Heart right ventricle (tissue), 16 donors: Measurements from ENCODE around the gene DCHS2. TPM values are rescaled to one million over a fixed set of nuclear protein-coding genes. Genes with fewer than 3 reads are reported as not detected.

Experiments
- ATAC-seq, 8 donors: fragments of 200-7000 bp; cut with Tn5 transposase; one replicate each; pipeline ENCODE4 v1.9.1; 2020; ENCODE audit warnings: mild to moderate bottlenecking in 8 of 8, moderate library complexity in 8 of 8, moderate number of reproducible peaks in 1 of 8
- DNase-seq, 2 donors: peaks; one replicate each; pipeline ENCODE4 v3.0.0-alpha.2; 2020
- H3K27ac ChIP-seq, 10 donors: fragments of 200-600 bp; sonication (generic) in 2 of 10; one replicate each; pipeline versions ENCODE4 v1.5.0 to v1.8.0; 2020 to 2022; ENCODE audit warnings: mild to moderate bottlenecking in 3 of 10
- H3K27me3 ChIP-seq, 7 donors: fragments of 200-600 bp; one replicate each; pipeline ENCODE4 v1.8.0; 2021 to 2022; ENCODE audit warnings: mild to moderate bottlenecking in 2 of 7
- H3K36me3 ChIP-seq, 9 donors: fragments of 200-600 bp; sonication (generic) in 1 of 9; one replicate each; pipeline versions ENCODE4 v1.5.0 to v1.8.0; 2020 to 2022; ENCODE audit warnings: mild to moderate bottlenecking in 2 of 9
- H3K4me1 ChIP-seq, 9 donors: fragments of 200-600 bp; sonication (generic) in 1 of 9; one replicate each; pipeline versions ENCODE4 v1.5.0 to v1.8.0; 2020 to 2022; ENCODE audit warnings: mild to moderate bottlenecking in 4 of 9
- H3K4me3 ChIP-seq, 10 donors: fragments of 200-600 bp; sonication (generic) in 2 of 10; one replicate each; pipeline versions ENCODE4 v1.5.0 to v1.8.0; 2020 to 2022; ENCODE audit warnings: mild to moderate bottlenecking in 7 of 10, moderate library complexity in 2 of 10
- H3K9me3 ChIP-seq, 11 donors: fragments of 200-600 bp in 10 of 11; sonication (generic) in 2 of 11; one replicate each; pipeline versions ENCODE4 v1.5.0 to v1.8.0; 2013 to 2022; ENCODE audit warnings: mild to moderate bottlenecking in 2 of 11, control low read depth in 1 of 11, moderate library complexity in 1 of 11
- CTCF ChIP-seq, 9 donors: fragments of 200-600 bp; sonication (generic) in 2 of 9; IDR thresholded peaks; one replicate each; pipeline versions ENCODE4 v1.5.0 to v1.8.0; 2021 to 2022; ENCODE audit warnings: antibody characterized with exemption in 9 of 9, mild to moderate bottlenecking in 5 of 9, moderate library complexity in 1 of 9
- WGBS, 2 donors: extraction: QIAGEN DNeasy Blood & Tissue Kit; methylation state at CpG; one replicate each; pipeline ENCODE4 v1.1.7; 2013; ENCODE audit warnings: inconsistent platforms in 1 of 2; 5-methylcytosine and 5-hydroxymethylcytosine counted together
- intact Hi-C, 10 donors: fragments of 100-400 bp; cut with DNase I; formaldehyde crosslinking; loops; one replicate each; pipeline versions ENCODE4 v1.11.1 to v1.14.2; 2022
- polyA plus RNA-seq, 2 donors: library from polyadenylated mRNA; stranded (reverse); fragments of 200-250 nt; gene quantifications; one replicate each; pipeline ENCODE4 v1.2.3, GENCODE V29; 2013
- total RNA-seq, 10 donors: library from RNA; stranded (reverse); fragmentation: NEBNext Ultra II Directional in 3 of 10; extraction: Animal tissue kit (Norgen Biotek cat#: 25700) in 3 of 10; gene quantifications; one replicate each; pipeline versions ENCODE4 v1.2.1 to v1.2.4, GENCODE V29; 2021 to 2023
- donor health status: Arrhythmogenic right ventricular cardiomyopathy.
- donor health status: ischemic (EF 13 %, LVEDD 7.1; RV severe dilation, severe dysfunction).
- donor health status: healthy with polysubstance abuse.
- donor health status: DM: no; HTN: yes; CAD: no.
- donor health status: DM: no; HTN: no; CAD: no.
- donor health status: ischemic (EF 25% LVEDD 6.9; RV normal size, moderate dysfunction).
- donor health status: ischemic (EF 25% LVEDD 5.7; RV mildly dilated, moderate dysfunction).
- donor health status: healthy.
- donor health status: DM: yes; HTN: yes; CAD: no.
- donor health status: Ischemic cardiomyopathy.
- donor health status: ischemic (EF 35%, LVEDD 5.7; RV mildly dilated, moderate dysfunction).
- donor health status: nonischemic (EF 11% LVEDD 7.7; RV severe dilation, severe dysfunction).
- donor health status: DM: yes; HTN: yes; CAD: no.
- donor health status: PGD.
- donor health status: ischemic (EF 29% LVEDD 5.4; RV normal size, mild dysfunction).
- donor health status: nonischemic (EF 23%, LVEDD 6.1; RV moderate dilation, normal function).

Gene DCHS2
- total and polyA plus RNA-seq, 12 donors = under 0.01 to 0.14 (median 0.04) TPM; not detected in 7

GRCh38 chr4:154473497-154473896 is 18.1 kb downstream of the DCHS2 start:
- H3K4me1 ChIP-seq = no peaks in the 10 kb centered on the region
- intact Hi-C loops = no loop called here

GRCh38 chr4:154472858-154473257 is 18.7 kb downstream of the DCHS2 start:
- ATAC-seq (no peak), DNase-seq (no peak)
- no peak overlapping the region for H3K4me3 ChIP-seq
- WGBS, 2 donors = 76 to 92% methylated on average over 1 of the region's 1 CpG
- H3K27ac ChIP-seq = no peak overlapping the region
- H3K36me3 ChIP-seq = no peaks in the 10 kb centered on the region
- H3K27me3 ChIP-seq = peaks cover 0 to 8% (median 3%) of the 10 kb centered on the region in 7 donors
- no peaks in the 10 kb centered on the region for H3K9me3 ChIP-seq
- no peaks in the 10 kb centered on the region for H3K4me1 ChIP-seq
- no peak for TF ChIP-seq CTCF (IDR thresholded peaks at IDR 0.05)
- intact Hi-C loops = no loop called here

More at GRCh38 chr4:154473497-154473896, 18.1 kb downstream of the DCHS2 start:
- Histone ChIP-seq H3K4me3 (no peak overlapping the region), H3K9me3 (no peaks in the 10 kb centered on the region), H3K27me3 (peaks cover 0 to 8% (median 3%) of the 10 kb centered on the region in 7 donors), H3K27ac (no peak overlapping the region), H3K36me3 (no peaks in the 10 kb centered on the region)
- no peak for DNase-seq
- no peak for ATAC-seq
- no peak for TF ChIP-seq CTCF (IDR thresholded peaks at IDR 0.05)
- 74 to 76% methylated on average over 6 of the region's 6 CpGs for WGBS, 2 donors

GRCh38 chr4:154471526-154472331 is 19.9 kb downstream of the DCHS2 start:
- no peak for DNase-seq
- no peak for TF ChIP-seq CTCF (IDR thresholded peaks at IDR 0.05)

GRCh38 chr4:154471032-154471431 is 20.6 kb downstream of the DCHS2 start:
- no peak for TF ChIP-seq CTCF (IDR thresholded peaks at IDR 0.05)
- 45 to 47% methylated on average over 2 of the region's 2 CpGs for WGBS, 2 donors
- H3K9me3 ChIP-seq = no peaks in the 10 kb centered on the region
- no peak overlapping the region for H3K27ac ChIP-seq
- H3K4me3 ChIP-seq = no peak overlapping the region
- DNase-seq (no peak), ATAC-seq (no peak)
- no peaks in the 10 kb centered on the region for H3K36me3 ChIP-seq
- peaks cover 0 to 8% (median 3%) of the 10 kb centered on the region in 7 donors for H3K27me3 ChIP-seq
- intact Hi-C loops = no loop called here
- no peaks in the 10 kb centered on the region for H3K4me1 ChIP-seq

More at GRCh38 chr4:154471526-154472331, 19.9 kb downstream of the DCHS2 start:
- Histone ChIP-seq H3K4me3 (no peak overlapping the region), H3K36me3 (no peaks in the 10 kb centered on the region), H3K9me3 (no peaks in the 10 kb centered on the region), H3K4me1 (no peaks in the 10 kb centered on the region), H3K27me3 (peaks cover 0 to 8% (median 3%) of the 10 kb centered on the region in 7 donors), H3K27ac (no peak overlapping the region)
- intact Hi-C loops = no loop called here
- WGBS, 2 donors = 57 to 67% methylated on average over 4 of the region's 4 CpGs
- no peak for ATAC-seq
